Activated T-cell treated with anti-CD3 and anti-CD28 coated beads, Interleukin-2, amount 50 U/mL, for 24 hours (primary cell): ENCODE data around the gene DRC7.
A peak's percentile ranks its signal among the peaks of the same experiment; 100 is the strongest.
"Not testable (repeated sequence)": the region's sequence is repeated elsewhere in the genome, so short reads cannot be mapped to it uniquely, and the experiment has no call there.

ENCODE experiments used
- DNase-seq: peaks from one replicate; pipeline ENCODE4 v3.0.0-alpha.2; 2020
- H3K27ac Mint-ChIP-seq: 2 replicates; pipeline ENCODE4 v1.8.0; 2020; ENCODE audit warnings: mild to moderate bottlenecking, mixed read lengths
- H3K27me3 Mint-ChIP-seq: 2 replicates; pipeline ENCODE4 v1.8.0; 2020; ENCODE audit warnings: mixed read lengths
- H3K36me3 Mint-ChIP-seq: 2 replicates; pipeline ENCODE4 v1.8.0; 2020; ENCODE audit warnings: low read depth, mixed read lengths
- H3K4me1 Mint-ChIP-seq: 2 replicates; pipeline ENCODE4 v1.8.0; 2020; ENCODE audit warnings: low read depth, mixed read lengths
- H3K4me3 Mint-ChIP-seq: 2 replicates; pipeline ENCODE4 v1.8.0; 2020; ENCODE audit warnings: mild to moderate bottlenecking, moderate library complexity, mixed read lengths
- H3K9me3 Mint-ChIP-seq: 2 replicates; pipeline ENCODE4 v1.8.0; 2020; ENCODE audit warnings: mixed read lengths

The DRC7 gene

GRCh38 chr16:57704011-57704904 is 9.7 kb downstream of the DRC7 start:
- no peak overlapping the region for H3K27ac Mint-ChIP-seq
- DNase-seq, result no peak
- no peaks in the 10 kb centered on the region for H3K9me3 Mint-ChIP-seq
- H3K4me3 Mint-ChIP-seq, result no peak overlapping the region
- peaks cover 7% of the 10 kb centered on the region for H3K4me1 Mint-ChIP-seq
- H3K36me3 Mint-ChIP-seq, result no peaks in the 10 kb centered on the region
- H3K27me3 Mint-ChIP-seq, result no peaks in the 10 kb centered on the region

DNA sequence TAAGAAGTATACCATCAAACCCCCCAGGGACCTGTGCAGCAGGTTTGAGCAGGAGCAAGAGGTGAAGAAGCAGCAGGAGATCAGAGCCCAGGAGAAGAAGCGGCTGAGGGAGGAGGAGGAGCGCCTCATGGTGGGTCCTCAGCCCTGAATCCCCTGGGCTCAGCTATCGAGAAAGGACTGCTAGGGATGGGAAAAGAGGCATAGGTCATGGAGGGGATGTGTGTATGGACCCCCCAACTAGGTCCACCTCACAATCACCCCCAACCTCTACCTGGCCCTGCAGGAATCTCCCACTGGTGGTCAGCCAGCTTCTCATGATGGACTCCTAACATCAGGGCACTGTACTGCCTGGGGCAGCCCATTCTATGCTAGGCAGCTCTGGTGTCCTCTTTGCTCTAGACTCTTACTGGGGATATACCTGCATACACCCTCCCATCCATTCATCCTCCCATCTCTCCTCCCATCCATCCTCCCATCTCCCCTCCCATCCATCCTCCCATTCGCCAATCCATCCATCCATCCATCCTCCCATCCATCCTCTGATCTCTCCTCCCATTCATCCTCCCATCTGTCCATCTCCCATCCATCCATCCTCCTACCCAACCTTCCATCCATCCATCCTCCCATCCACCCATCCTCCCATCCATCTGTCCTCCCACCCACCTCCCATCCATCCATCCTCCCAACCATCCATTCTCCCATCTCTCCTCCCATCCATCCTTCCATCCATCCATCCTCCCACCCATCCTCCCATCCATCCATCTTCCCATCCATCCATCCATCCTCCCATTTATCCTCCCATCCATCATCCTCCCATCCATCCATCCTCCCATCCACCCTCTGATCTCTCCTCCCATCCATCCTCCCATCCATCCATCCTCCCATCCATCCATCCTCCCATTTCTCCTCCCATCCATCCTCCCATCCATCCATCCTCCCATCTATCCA is 10.6 kb downstream of the DRC7 start:
- Mint-ChIP-seq H3K4me3 (no peak overlapping the region), H3K4me1 (peaks cover 7% of the 10 kb centered on the region), H3K27ac (no peak overlapping the region), H3K36me3 (no peaks in the 10 kb centered on the region), H3K27me3 (no peaks in the 10 kb centered on the region), H3K9me3 (no peaks in the 10 kb centered on the region)
- DNase-seq, result no peak

DNA sequence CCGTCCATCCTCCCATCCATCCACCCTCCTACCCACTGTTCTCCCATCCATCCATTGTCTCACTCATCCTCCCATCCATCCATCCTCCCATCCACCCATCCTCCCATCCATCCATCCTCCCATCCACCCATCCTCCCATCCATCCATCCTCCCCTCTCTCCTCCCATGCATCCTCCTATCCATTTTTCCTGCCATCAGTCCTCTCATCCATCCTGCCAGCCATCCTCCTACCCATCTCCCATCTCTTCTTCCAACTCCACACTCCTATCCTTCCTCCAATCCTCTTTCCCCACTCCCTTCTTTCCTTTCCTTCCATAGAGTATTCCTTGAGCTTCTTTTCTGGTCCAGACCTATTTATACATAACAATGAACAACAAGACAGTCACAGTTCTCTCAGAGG is 12.1 kb downstream of the DRC7 start:
- Mint-ChIP-seq H3K36me3 (no peaks in the 10 kb centered on the region), H3K9me3 (no peaks in the 10 kb centered on the region), H3K4me1 (peaks cover 7% of the 10 kb centered on the region), H3K27me3 (no peaks in the 10 kb centered on the region), H3K4me3 (no peak overlapping the region), H3K27ac (no peak overlapping the region)
- no peak for DNase-seq

DNA sequence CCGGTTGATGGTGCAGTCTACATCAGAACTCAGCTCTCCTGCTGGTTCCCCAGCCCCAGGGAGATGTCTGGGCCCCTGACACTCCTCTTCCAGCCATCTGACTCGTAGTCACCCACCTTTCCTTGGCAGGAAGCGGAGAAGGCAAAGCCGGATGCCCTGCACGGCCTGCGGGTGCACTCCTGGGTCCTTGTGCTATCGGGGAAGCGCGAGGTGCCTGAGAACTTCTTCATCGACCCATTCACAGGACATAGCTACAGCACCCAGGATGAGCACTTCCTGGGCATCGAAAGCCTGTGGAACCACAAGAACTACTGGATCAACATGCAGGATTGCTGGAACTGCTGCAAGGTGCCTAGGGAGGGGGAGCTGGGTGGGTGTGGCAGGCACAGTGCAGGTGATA is 12.7 kb downstream of the DRC7 start:
- DNase-seq, result no peak
- H3K36me3 Mint-ChIP-seq, result no peaks in the 10 kb centered on the region
- H3K27ac Mint-ChIP-seq, result no peak overlapping the region
- H3K27me3 Mint-ChIP-seq, result no peaks in the 10 kb centered on the region
- H3K4me3 Mint-ChIP-seq, result no peak overlapping the region
- H3K9me3 Mint-ChIP-seq, result no peaks in the 10 kb centered on the region
- peaks cover 11% of the 10 kb centered on the region for H3K4me1 Mint-ChIP-seq

- H3K36me3 Mint-ChIP-seq, result no peaks in the 10 kb centered on the region
- H3K27me3 Mint-ChIP-seq, result no peaks in the 10 kb centered on the region
- no peak overlapping the region for H3K4me3 Mint-ChIP-seq
- peaks cover 13% of the 10 kb centered on the region for H3K4me1 Mint-ChIP-seq
- H3K27ac Mint-ChIP-seq, result no peak overlapping the region
- no peaks in the 10 kb centered on the region for H3K9me3 Mint-ChIP-seq
- no peak for DNase-seq
Observed at GRCh38 chr16:57708168-57708567, 13.6 kb downstream of the DRC7 start.

DNA sequence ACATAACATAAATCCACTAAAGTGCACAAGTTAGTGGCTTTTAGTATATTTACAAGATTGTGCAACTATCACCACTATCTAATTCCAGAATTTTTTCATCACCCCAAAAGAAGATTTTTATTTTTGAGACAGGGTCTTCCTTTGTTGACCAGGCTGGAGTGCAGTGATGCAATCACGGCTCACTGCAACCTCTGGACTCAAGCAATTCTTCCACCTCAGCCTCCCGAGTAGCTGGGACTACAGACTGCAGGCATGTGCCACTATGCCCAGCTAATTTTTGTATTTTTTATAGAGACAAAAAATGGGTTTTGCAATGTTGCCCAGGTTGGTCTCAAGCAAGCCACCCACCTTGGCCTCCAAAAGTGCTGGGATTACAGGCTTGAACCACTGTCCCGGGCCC is 15.1 kb downstream of the DRC7 start:
- no peak for DNase-seq
- Mint-ChIP-seq H3K36me3 (no peaks in the 10 kb centered on the region), H3K4me3 (no peak overlapping the region), H3K4me1 (peaks cover 13% of the 10 kb centered on the region), H3K27me3 (no peaks in the 10 kb centered on the region), H3K27ac (no peak overlapping the region), H3K9me3 (no peaks in the 10 kb centered on the region)

DNA sequence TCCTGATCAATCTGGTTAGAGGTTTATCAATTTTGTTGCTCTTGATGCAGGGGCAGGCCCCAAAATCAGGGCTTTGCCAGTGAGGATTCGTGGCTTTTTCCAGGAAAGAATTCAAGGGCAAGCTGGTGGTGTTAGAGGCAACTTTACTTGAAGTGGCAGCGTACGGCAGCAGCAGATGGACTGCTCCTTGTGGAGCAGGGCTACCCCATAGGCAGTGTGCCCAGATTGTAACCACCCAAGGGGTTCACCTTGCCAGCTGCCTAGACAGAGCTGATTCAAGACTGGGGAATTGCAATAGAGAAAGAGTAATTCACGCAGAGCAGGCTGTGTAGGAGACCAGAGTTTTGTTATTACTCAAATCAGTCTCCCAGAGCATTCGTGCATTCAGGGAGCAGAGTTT is 16.7 kb downstream of the DRC7 start:
- no peaks in the 10 kb centered on the region for H3K36me3 Mint-ChIP-seq
- H3K27ac Mint-ChIP-seq, result no peak overlapping the region
- H3K4me3 Mint-ChIP-seq, result no peak overlapping the region
- no peak for DNase-seq
- H3K27me3 Mint-ChIP-seq, result peaks cover 5% of the 10 kb centered on the region
- no peaks in the 10 kb centered on the region for H3K9me3 Mint-ChIP-seq
- H3K4me1 Mint-ChIP-seq, result peaks cover 13% of the 10 kb centered on the region

DNA sequence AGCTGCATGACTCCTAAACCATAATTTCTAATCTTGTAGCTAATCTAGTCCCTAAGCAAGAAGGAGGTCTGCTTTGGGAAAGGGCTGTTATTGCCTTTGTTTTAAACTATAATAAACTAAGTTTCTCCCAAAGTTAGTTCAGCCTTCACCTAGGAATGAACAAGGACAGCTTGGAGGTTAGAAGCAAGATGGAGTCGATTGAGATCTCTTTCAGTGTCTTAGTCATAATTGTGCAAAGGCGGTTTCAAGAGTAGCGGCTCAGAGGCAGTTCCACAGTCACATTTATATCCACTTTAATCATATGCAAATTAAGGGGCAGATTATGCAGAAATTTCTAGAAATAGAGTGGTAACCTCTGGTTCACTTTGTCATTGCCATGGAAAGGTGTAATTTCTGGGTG is 17.4 kb downstream of the DRC7 start:
- Mint-ChIP-seq H3K9me3 (no peaks in the 10 kb centered on the region), H3K4me3 (no peak overlapping the region), H3K36me3 (no peaks in the 10 kb centered on the region), H3K27ac (no peak overlapping the region), H3K27me3 (peaks cover 5% of the 10 kb centered on the region), H3K4me1 (peaks cover 13% of the 10 kb centered on the region)
- DNase-seq, result no peak

DNA sequence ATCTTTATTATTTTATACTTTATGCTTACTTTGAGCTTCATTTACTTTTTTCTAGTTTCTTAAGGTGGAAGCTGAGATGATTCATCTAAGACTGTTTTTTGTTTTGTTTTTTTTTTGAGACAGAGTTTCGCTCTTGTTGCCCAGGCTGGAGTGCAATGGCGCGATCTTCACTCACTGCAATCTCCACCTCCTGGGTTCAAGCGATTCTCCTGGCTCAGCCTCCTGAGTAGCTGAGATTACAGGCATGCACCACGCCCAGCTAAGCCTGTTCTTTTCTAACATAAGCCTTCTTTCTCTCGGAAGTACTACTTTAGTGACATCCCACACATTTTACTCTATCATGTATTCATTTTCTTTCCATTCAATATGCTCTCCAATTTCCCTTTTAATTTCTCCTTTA is 18.0 kb downstream of the DRC7 start:
- H3K9me3 Mint-ChIP-seq, H3K4me3 Mint-ChIP-seq, H3K36me3 Mint-ChIP-seq, DNase-seq, H3K27ac Mint-ChIP-seq, H3K27me3 Mint-ChIP-seq: not testable (repeated sequence)
- H3K4me1 Mint-ChIP-seq, result peaks cover 13% of the 10 kb centered on the region

DNA sequence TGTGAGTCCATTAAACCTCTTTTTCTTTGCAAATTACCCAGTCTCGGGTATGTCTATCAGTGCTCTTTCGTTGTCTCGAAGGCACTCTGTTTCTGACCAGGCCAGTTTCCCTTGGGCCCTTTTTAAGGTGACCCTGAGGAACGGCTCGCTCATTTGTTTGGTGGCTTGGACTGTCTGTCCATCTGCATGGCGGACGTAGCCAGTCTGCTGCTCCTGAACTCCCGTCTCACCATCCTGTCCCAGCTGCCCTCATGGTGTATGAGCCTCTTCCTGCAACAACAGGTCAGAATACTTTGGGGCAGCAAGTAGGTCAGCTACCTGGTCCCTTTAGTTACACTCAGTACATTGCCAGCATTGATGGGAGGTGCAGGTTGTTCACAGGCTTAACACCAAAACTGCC is 19.0 kb downstream of the DRC7 start:
- Mint-ChIP-seq H3K9me3 (no peaks in the 10 kb centered on the region), H3K4me3 (no peak overlapping the region), H3K4me1 (peaks cover 6% of the 10 kb centered on the region), H3K27ac (no peak overlapping the region), H3K36me3 (no peaks in the 10 kb centered on the region), H3K27me3 (peaks cover 5% of the 10 kb centered on the region)
- no peak for DNase-seq

DNA sequence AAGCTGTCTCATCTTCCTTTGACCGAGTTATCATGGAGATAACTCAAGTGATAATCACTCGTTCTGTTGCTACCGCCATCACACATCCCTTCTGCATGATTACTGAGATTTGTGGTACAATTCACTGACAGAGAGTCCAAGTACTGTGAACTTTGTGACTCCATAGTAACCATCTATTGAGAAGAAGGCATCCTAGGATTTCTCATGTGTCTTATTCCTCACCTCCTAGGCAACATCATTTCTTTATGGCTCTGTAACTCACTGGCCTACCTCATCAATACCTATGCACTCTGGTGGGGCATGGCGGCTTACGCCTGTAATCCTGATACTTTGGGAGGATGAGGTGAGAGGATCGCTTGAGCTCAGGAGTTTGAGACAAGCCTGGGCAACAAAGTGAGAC is 19.4 kb downstream of the DRC7 start:
- Mint-ChIP-seq H3K27ac (no peak overlapping the region), H3K27me3 (peaks cover 5% of the 10 kb centered on the region), H3K9me3 (no peaks in the 10 kb centered on the region), H3K4me3 (no peak overlapping the region), H3K36me3 (no peaks in the 10 kb centered on the region), H3K4me1 (peaks cover 6% of the 10 kb centered on the region)
- no peak for DNase-seq

DNA sequence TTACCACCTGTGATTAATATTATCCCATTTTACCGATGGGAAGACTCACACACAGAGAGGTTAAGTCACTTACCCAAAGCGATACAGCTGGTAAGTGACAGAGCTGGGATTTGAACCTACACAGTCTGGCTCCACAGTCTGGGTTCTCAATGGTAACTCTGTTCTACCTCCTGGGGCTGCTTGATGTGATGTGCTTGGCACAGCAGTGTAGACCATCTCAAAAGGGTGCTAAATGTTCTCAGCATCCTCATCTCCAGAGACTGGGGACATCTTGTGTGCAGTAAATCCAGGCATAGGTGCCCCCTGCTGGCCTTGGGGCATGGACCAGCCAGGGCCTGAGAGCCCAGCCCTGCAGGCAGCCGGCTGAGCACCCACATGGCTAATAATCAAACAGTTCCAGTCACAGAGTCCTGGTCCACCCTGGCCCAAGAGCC is 25.6 kb downstream of the DRC7 start:
- H3K9me3 Mint-ChIP-seq, result no peaks in the 10 kb centered on the region
- DNase-seq, result peak; percentile 60
- peaks cover 5% of the 10 kb centered on the region for H3K27me3 Mint-ChIP-seq
- peaks cover 4% of the 10 kb centered on the region for H3K4me1 Mint-ChIP-seq
- H3K36me3 Mint-ChIP-seq, result no peaks in the 10 kb centered on the region
- no peak overlapping the region for H3K4me3 Mint-ChIP-seq
- no peak overlapping the region for H3K27ac Mint-ChIP-seq

DNA sequence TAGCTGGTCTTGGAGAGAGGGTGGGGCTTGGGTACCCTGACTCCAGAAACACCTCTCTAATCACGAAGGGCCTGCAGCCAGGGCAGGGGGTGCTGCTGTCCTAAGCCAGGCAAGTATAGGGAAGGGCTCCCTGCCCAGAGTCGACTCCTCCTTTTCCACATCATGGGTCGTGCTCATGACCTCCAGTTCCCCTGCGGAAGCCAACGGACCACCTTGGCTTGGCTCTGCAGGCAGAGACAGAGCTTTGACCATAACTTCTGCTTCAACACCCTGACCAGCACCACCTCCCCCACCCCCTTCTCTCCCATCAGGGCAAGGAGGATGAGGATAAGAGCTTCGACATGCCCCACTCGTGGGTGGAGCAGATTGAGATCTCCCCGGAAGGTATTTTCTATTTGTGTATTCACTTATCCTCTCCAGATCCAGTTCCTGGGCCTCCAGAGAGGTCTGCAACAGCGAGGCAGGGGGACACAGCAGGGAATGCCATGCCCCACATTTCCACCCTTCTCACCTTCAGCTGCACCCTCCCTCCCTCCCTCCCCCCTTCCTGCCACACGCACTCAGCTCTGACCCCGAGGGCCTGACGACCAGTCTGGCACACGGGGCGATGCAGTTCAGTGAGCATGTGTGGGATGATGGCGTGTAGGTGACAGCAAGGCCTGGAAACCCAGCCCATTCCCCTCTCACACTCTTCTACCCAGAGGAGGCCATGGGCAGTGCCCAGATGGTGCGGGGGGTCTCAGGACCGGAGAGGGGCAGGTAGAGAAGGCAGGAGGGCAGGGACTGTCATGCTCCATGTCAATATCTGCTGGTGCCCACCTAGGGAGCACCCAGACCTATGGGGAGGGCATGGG is 27.0 kb downstream of the DRC7 start:
- H3K27ac Mint-ChIP-seq, result no peak overlapping the region
- no peaks in the 10 kb centered on the region for H3K27me3 Mint-ChIP-seq
- peaks cover 4% of the 10 kb centered on the region for H3K4me1 Mint-ChIP-seq
- DNase-seq, result no peak
- no peaks in the 10 kb centered on the region for H3K36me3 Mint-ChIP-seq
- no peaks in the 10 kb centered on the region for H3K9me3 Mint-ChIP-seq
- H3K4me3 Mint-ChIP-seq, result no peak overlapping the region

DNA sequence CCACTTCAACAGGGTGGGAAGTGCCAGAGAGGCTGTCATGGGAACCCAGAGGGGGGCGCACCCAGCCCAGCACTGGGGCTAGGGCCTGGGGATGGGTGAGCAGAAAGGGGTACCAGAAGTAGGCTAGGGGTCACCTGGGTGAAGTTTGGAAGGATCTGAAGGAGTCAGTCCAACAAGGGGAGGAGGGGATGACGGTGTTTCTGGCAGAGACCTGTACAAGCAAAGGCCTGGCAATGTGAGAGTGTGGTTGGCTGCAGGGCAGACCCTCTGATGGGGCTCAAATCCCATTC is 27.5 kb downstream of the DRC7 start:
- no peak overlapping the region for H3K27ac Mint-ChIP-seq
- no peaks in the 10 kb centered on the region for H3K9me3 Mint-ChIP-seq
- H3K4me1 Mint-ChIP-seq, result peaks cover 4% of the 10 kb centered on the region
- no peaks in the 10 kb centered on the region for H3K36me3 Mint-ChIP-seq
- no peak for DNase-seq
- no peaks in the 10 kb centered on the region for H3K27me3 Mint-ChIP-seq
- no peak overlapping the region for H3K4me3 Mint-ChIP-seq
